ENCODE results near the gene ECE2. TPM values are rescaled to one million over a fixed set of nuclear protein-coding genes. Genes with fewer than 3 reads are reported as not detected.

ECE2 gene
- total RNA-seq, 1 donor from 2014 or later, result not detected

GRCh38 chr3:184230081-184230602 lies 45.7 kb upstream of the ECE2 start:
- peaks cover 57% of the 10 kb centered on the region for H3K27me3 Mint-ChIP-seq
- H3K9me3 Mint-ChIP-seq (ENCODE audit: low read depth), result no peaks in the 10 kb centered on the region
- TF ChIP-seq CTCF (IDR thresholded peaks at IDR 0.05; ENCODE audit: unreplicated experiment), result no peak
- H3K4me3 Mint-ChIP-seq (ENCODE audit: low read depth), result peak overlapping the region; percentile 14
- peaks cover 8% of the 10 kb centered on the region for H3K4me1 Mint-ChIP-seq (ENCODE audit: low read depth)
- no peak overlapping the region for H3K27ac Mint-ChIP-seq
- peaks cover 3% of the 10 kb centered on the region for H3K36me3 Mint-ChIP-seq (ENCODE audit: insufficient read depth)
- peak; percentile 59 for DNase-seq (ENCODE audit: low spot score, unreplicated experiment)

GRCh38 chr3:184230603-184231528 lies 45.0 kb upstream of the ECE2 start:
- no peaks in the 10 kb centered on the region for H3K9me3 Mint-ChIP-seq (ENCODE audit: low read depth)
- H3K27me3 Mint-ChIP-seq, result peaks cover 53% of the 10 kb centered on the region
- H3K4me1 Mint-ChIP-seq (ENCODE audit: low read depth), result peaks cover 8% of the 10 kb centered on the region
- H3K4me3 Mint-ChIP-seq (ENCODE audit: low read depth), result peak overlapping the region; percentile 73
- DNase-seq (ENCODE audit: low spot score, unreplicated experiment), result no peak
- peaks cover 3% of the 10 kb centered on the region for H3K36me3 Mint-ChIP-seq (ENCODE audit: insufficient read depth)
- no peak for TF ChIP-seq CTCF (IDR thresholded peaks at IDR 0.05; ENCODE audit: unreplicated experiment)
- H3K27ac Mint-ChIP-seq, result peak overlapping the region; percentile 14

- Mint-ChIP-seq H3K9me3 (ENCODE audit: low read depth) (no peaks in the 10 kb centered on the region), H3K4me1 (ENCODE audit: low read depth) (peaks cover 8% of the 10 kb centered on the region), H3K27ac (peak overlapping the region; percentile 14), H3K4me3 (ENCODE audit: low read depth) (peak overlapping the region; percentile 73), H3K27me3 (peaks cover 46% of the 10 kb centered on the region), H3K36me3 (ENCODE audit: insufficient read depth) (peaks cover 3% of the 10 kb centered on the region)
- TF ChIP-seq CTCF (IDR thresholded peaks at IDR 0.05; ENCODE audit: unreplicated experiment), result no peak
- DNase-seq (ENCODE audit: low spot score, unreplicated experiment), result no peak
Observed at GRCh38 chr3:184231671-184232070, 44.2 kb upstream of the ECE2 start.

- H3K9me3 Mint-ChIP-seq (ENCODE audit: low read depth), result no peaks in the 10 kb centered on the region
Observed at GRCh38 chr3:184233127-184233843, 42.5 kb upstream of the ECE2 start.

More at GRCh38 chr3:184233127-184233843, 42.5 kb upstream of the ECE2 start:
- no peak for DNase-seq (ENCODE audit: low spot score, unreplicated experiment)
- Mint-ChIP-seq H3K4me3 (ENCODE audit: low read depth) (no peak overlapping the region), H3K36me3 (ENCODE audit: insufficient read depth) (peaks cover 3% of the 10 kb centered on the region), H3K27ac (no peak overlapping the region), H3K27me3 (peaks cover 38% of the 10 kb centered on the region), H3K4me1 (ENCODE audit: low read depth) (peaks cover 8% of the 10 kb centered on the region)
- no peak for TF ChIP-seq CTCF (IDR thresholded peaks at IDR 0.05; ENCODE audit: unreplicated experiment)

All from progenitor cell of endocrine pancreas (in vitro differentiated cells).